Neuronal stem cell (in vitro differentiated cells): ENCODE results near the gene DCAF4. TPM values are rescaled to one million over a fixed set of nuclear protein-coding genes. Genes with fewer than 3 reads are reported as not detected.

ENCODE experiments used
- DNase-seq: peaks from one replicate; pipeline ENCODE4 v3.0.0-alpha.2; 2013; ENCODE audit warnings: low spot score
- H2AFZ ChIP-seq: one replicate; pipeline ENCODE4 v1.6.1; 2013; ENCODE audit warnings: mild to moderate bottlenecking, low read length, inconsistent platforms
- H2AK5ac ChIP-seq: 2 replicates; pipeline ENCODE4 v1.6.1; 2013; ENCODE audit warnings: low read depth, mild to moderate bottlenecking, inconsistent platforms, low read length, moderate library complexity, mixed read lengths
- H2BK120ac ChIP-seq: 2 replicates; pipeline ENCODE4 v1.6.1; 2013; ENCODE audit warnings: low read depth, mild to moderate bottlenecking, inconsistent platforms, low read length, moderate library complexity, mixed read lengths
- H2BK12ac ChIP-seq: one replicate; pipeline ENCODE4 v1.6.1; 2013; ENCODE audit warnings: low read length, inconsistent platforms
- H2BK15ac ChIP-seq: 2 replicates; pipeline ENCODE4 v1.6.1; 2013; ENCODE audit warnings: mild to moderate bottlenecking, low read length, inconsistent platforms, mixed read lengths
- H2BK5ac ChIP-seq: one replicate; pipeline ENCODE4 v1.6.1; 2013; ENCODE audit warnings: inconsistent platforms, mild to moderate bottlenecking, low read length, moderate library complexity
- H3K14ac ChIP-seq: one replicate; pipeline ENCODE4 v1.6.1; 2013; ENCODE audit warnings: low read length, inconsistent platforms
- H3K18ac ChIP-seq: 2 replicates; pipeline ENCODE4 v1.6.1; 2013; ENCODE audit warnings: low read length, inconsistent platforms
- H3K23ac ChIP-seq: 2 replicates; pipeline ENCODE4 v1.6.1; 2013; ENCODE audit warnings: low read depth, mild to moderate bottlenecking, mixed read lengths, low read length, inconsistent platforms; ENCODE audit not compliant: poor library complexity
- H3K27ac ChIP-seq: replicated peaks from 3 replicates; pipeline ENCODE4 v1.5.1; 2013; ENCODE audit warnings: low read length, inconsistent platforms
- H3K27me3 ChIP-seq, 3 experiments: 2 replicates each; pipeline ENCODE4 v1.6.1; 2013; ENCODE audit warnings: low read length in 3 of 3, mild to moderate bottlenecking in 2 of 3, inconsistent platforms in 1 of 3, low read depth in 1 of 3, mixed read lengths in 1 of 3, moderate library complexity in 1 of 3; ENCODE audit not compliant: control insufficient read depth in 3 of 3, insufficient read depth in 3 of 3
- H3K36me3 ChIP-seq, 2 donors: replicated peaks in 1 of 2; 2 replicates each; pipeline ENCODE4 v1.6.1; 2013; ENCODE audit warnings: low read length in 2 of 2; ENCODE audit not compliant: control insufficient read depth in 2 of 2, insufficient read depth in 2 of 2
- H3K4ac ChIP-seq: 2 replicates; pipeline ENCODE4 v1.6.1; 2013; ENCODE audit warnings: inconsistent platforms, mild to moderate bottlenecking, low read length, moderate library complexity
- H3K4me1 ChIP-seq, 2 donors: 1 replicate in 1 of 2; 2 replicates in 1 of 2; pipeline ENCODE4 v1.6.1; 2013; ENCODE audit warnings: low read length in 2 of 2, low read depth in 1 of 2; ENCODE audit not compliant: control insufficient read depth in 2 of 2, insufficient read depth in 1 of 2
- H3K4me2 ChIP-seq: one replicate; pipeline ENCODE4 v1.6.1; 2013; ENCODE audit warnings: mild to moderate bottlenecking, low read length, inconsistent platforms; ENCODE audit not compliant: insufficient read depth, poor library complexity, severe bottlenecking
- H3K4me3 ChIP-seq, 2 donors: 2 replicates each; pipeline ENCODE4 v1.5.1; 2013; ENCODE audit warnings: low read length in 2 of 2, mild to moderate bottlenecking in 2 of 2, inconsistent platforms in 1 of 2, moderate library complexity in 1 of 2
- H3K79me1 ChIP-seq: one replicate; pipeline ENCODE4 v1.6.1; 2013; ENCODE audit warnings: low read depth, mild to moderate bottlenecking, inconsistent platforms, low read length, moderate library complexity
- H3K9ac ChIP-seq: one replicate; pipeline ENCODE4 v1.6.1; 2013; ENCODE audit warnings: mild to moderate bottlenecking, low read depth, low read length, inconsistent platforms; ENCODE audit not compliant: poor library complexity
- H3K9me3 ChIP-seq, 2 donors: replicated peaks in 1 of 2; 2 replicates each; pipeline versions ENCODE3 to v1.6.1; 2013; ENCODE audit warnings: low read length in 2 of 2, mild to moderate bottlenecking in 2 of 2, inconsistent platforms in 1 of 2, low read depth in 1 of 2, mixed read lengths in 1 of 2, moderate library complexity in 1 of 2; ENCODE audit not compliant: control insufficient read depth in 2 of 2, insufficient read depth in 1 of 2
- H4K8ac ChIP-seq: one replicate; pipeline ENCODE4 v1.6.1; 2013; ENCODE audit warnings: low read depth, mild to moderate bottlenecking, inconsistent platforms, low read length, moderate library complexity
- H4K91ac ChIP-seq: one replicate; pipeline ENCODE4 v1.6.1; 2013; ENCODE audit warnings: low read length, low read depth, mild to moderate bottlenecking, inconsistent platforms; ENCODE audit not compliant: poor library complexity
- WGBS, 2 donors: extraction: QIAGEN DNeasy Blood & Tissue Kit; methylation state at CpG; one replicate each; pipeline ENCODE4 v1.1.7; 2013; ENCODE audit warnings: missing lambda C conversion rate in 2 of 2, mixed read lengths in 1 of 2; ENCODE audit not compliant: insufficient read length in 2 of 2, insufficient replicate concordance in 1 of 2; ENCODE audit errors: extremely low coverage in 2 of 2; 5-methylcytosine and 5-hydroxymethylcytosine counted together
- polyA plus RNA-seq, 2 experiments: library from polyadenylated mRNA; stranded (reverse); fragments of 200-250 nt; gene quantifications; one replicate each; pipeline ENCODE4 v1.2.3, GENCODE V29; 2013

DCAF4 gene, protein sequence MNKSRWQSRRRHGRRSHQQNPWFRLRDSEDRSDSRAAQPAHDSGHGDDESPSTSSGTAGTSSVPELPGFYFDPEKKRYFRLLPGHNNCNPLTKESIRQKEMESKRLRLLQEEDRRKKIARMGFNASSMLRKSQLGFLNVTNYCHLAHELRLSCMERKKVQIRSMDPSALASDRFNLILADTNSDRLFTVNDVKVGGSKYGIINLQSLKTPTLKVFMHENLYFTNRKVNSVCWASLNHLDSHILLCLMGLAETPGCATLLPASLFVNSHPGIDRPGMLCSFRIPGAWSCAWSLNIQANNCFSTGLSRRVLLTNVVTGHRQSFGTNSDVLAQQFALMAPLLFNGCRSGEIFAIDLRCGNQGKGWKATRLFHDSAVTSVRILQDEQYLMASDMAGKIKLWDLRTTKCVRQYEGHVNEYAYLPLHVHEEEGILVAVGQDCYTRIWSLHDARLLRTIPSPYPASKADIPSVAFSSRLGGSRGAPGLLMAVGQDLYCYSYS
- 9.9 TPM for polyA plus RNA-seq (2013, experiment 1 of 2)
- polyA plus RNA-seq (2013, experiment 2 of 2), result 9.8 TPM

GRCh38 chr14:72926292-72927028 is at the start of gene DCAF4:
Gene DCAF4, plus strand, starts transcription at chr14:72926464. Its CDS starts 11,515 bp downstream, at chr14:72937979.
- Histone ChIP-seq H3K9me3 (no peaks in the 10 kb centered on the region), H3K4me2 (peak within 1 kb of the TSS; percentile 99), H3K36me3 (no peaks in the 10 kb centered on the region), H3K23ac (no peak within 1 kb of the TSS), H2BK12ac (no peak within 1 kb of the TSS), H2AK5ac (no peak within 1 kb of the TSS), H3K27ac (no peak within 1 kb of the TSS), H3K14ac (peak within 1 kb of the TSS; percentile 42), H2BK120ac (no peak within 1 kb of the TSS), H2AFZ (peak within 1 kb of the TSS; percentile 99), H2BK5ac (no peak within 1 kb of the TSS), H3K9ac (peak within 1 kb of the TSS; percentile 76), H3K18ac (peak within 1 kb of the TSS; percentile 68), H3K79me1 (no peaks in the 10 kb centered on the region), H3K27me3 (peaks cover 0 to 6% (median 0%) of the 10 kb centered on the region in 3 experiments), H3K4ac (no peak within 1 kb of the TSS), H4K91ac (no peak within 1 kb of the TSS), H2BK15ac (no peak within 1 kb of the TSS), H3K4me3 (peak within 1 kb of the TSS; percentile 95 to 97), H4K8ac (no peak within 1 kb of the TSS), H3K4me1 (peaks cover 0 to 3% of the 10 kb centered on the region in 2 donors)
- DNase-seq, result peak; percentile 93
- no CpG with 5 or more reads among the region's 59 CpGs for WGBS, 2 donors

- WGBS, 2 donors, result no CpG with 5 or more reads among the region's 4 CpGs
- no peak overlapping the region for H3K4me2 ChIP-seq
- DNase-seq, result no peak
- no peak overlapping the region for H4K8ac ChIP-seq
- H3K27me3 ChIP-seq, result peaks cover 0 to 5% (median 0%) of the 10 kb centered on the region in 3 experiments
- H2BK120ac ChIP-seq, result no peak overlapping the region
- H4K91ac ChIP-seq, result no peak overlapping the region
- H2BK12ac ChIP-seq, result no peak overlapping the region
- no peak overlapping the region for H3K14ac ChIP-seq
- H3K4ac ChIP-seq, result no peak overlapping the region
- no peak overlapping the region for H2BK5ac ChIP-seq
- no peaks in the 10 kb centered on the region for H3K9me3 ChIP-seq
- no peak overlapping the region for H2BK15ac ChIP-seq
- H3K79me1 ChIP-seq, result no peaks in the 10 kb centered on the region
- H2AK5ac ChIP-seq, result no peak overlapping the region
- H3K4me3 ChIP-seq, result no peak overlapping the region
- H3K4me1 ChIP-seq, result peaks cover 6 to 7% of the 10 kb centered on the region in 2 donors
- H2AFZ ChIP-seq, result peak overlapping the region; percentile 25
- H3K9ac ChIP-seq, result no peak overlapping the region
- peak overlapping the region; percentile 32 for H3K18ac ChIP-seq
- no peak overlapping the region for H3K23ac ChIP-seq
- no peak overlapping the region for H3K27ac ChIP-seq
- H3K36me3 ChIP-seq, result no peaks in the 10 kb centered on the region
Measured at GRCh38 chr14:72876710-72877063, 49.6 kb upstream of the DCAF4 start.

- peaks cover 0 to 5% (median 0%) of the 10 kb centered on the region in 3 experiments for H3K27me3 ChIP-seq
- H3K4me2 ChIP-seq, result no peak overlapping the region
- H2AFZ ChIP-seq, result no peak overlapping the region
- no peak overlapping the region for H3K4me3 ChIP-seq
- H3K4ac ChIP-seq, result no peak overlapping the region
- H3K36me3 ChIP-seq, result no peaks in the 10 kb centered on the region
- H3K23ac ChIP-seq, result no peak overlapping the region
- H4K8ac ChIP-seq, result no peak overlapping the region
- no peak overlapping the region for H3K14ac ChIP-seq
- H3K4me1 ChIP-seq, result peaks cover 7 to 8% of the 10 kb centered on the region in 2 donors
- H4K91ac ChIP-seq, result no peak overlapping the region
- H2BK120ac ChIP-seq, result no peak overlapping the region
- no peak overlapping the region for H3K27ac ChIP-seq
- H2BK12ac ChIP-seq, result no peak overlapping the region
- WGBS, 2 donors, result no CpG with 5 or more reads among the region's 5 CpGs
- H2BK5ac ChIP-seq, result no peak overlapping the region
- H3K79me1 ChIP-seq, result no peaks in the 10 kb centered on the region
- H3K9me3 ChIP-seq, result no peaks in the 10 kb centered on the region
- no peak overlapping the region for H2AK5ac ChIP-seq
- DNase-seq, result no peak
- H3K18ac ChIP-seq, result no peak overlapping the region
- H3K9ac ChIP-seq, result no peak overlapping the region
- H2BK15ac ChIP-seq, result no peak overlapping the region
Measured at GRCh38 chr14:72878746-72879145, 47.5 kb upstream of the DCAF4 start.

- Histone ChIP-seq H3K18ac (no peak overlapping the region), H3K36me3 (no peaks in the 10 kb centered on the region), H3K4me1 (peaks cover 7 to 9% of the 10 kb centered on the region in 2 donors), H3K27me3 (peaks cover 0 to 5% (median 0%) of the 10 kb centered on the region in 3 experiments), H3K23ac (no peak overlapping the region), H2AFZ (no peak overlapping the region), H4K8ac (no peak overlapping the region), H3K27ac (no peak overlapping the region), H2BK15ac (no peak overlapping the region), H3K14ac (no peak overlapping the region), H3K4me2 (no peak overlapping the region), H3K4ac (no peak overlapping the region), H4K91ac (no peak overlapping the region), H2BK120ac (no peak overlapping the region), H3K79me1 (no peaks in the 10 kb centered on the region), H2BK12ac (no peak overlapping the region), H3K4me3 (no peak overlapping the region), H2BK5ac (no peak overlapping the region), H2AK5ac (no peak overlapping the region), H3K9ac (no peak overlapping the region), H3K9me3 (no peaks in the 10 kb centered on the region)
- no CpG with 5 or more reads among the region's 6 CpGs for WGBS, 2 donors
- DNase-seq, result no peak
Measured at GRCh38 chr14:72879431-72879830, 46.8 kb upstream of the DCAF4 start.
